Activated CD4-positive, alpha-beta T cell treated with anti-CD3 and anti-CD28 coated beads for 1 hour (primary cell): Measurements from ENCODE around the gene FBXO10.
A peak's percentile ranks its signal among the peaks of the same experiment; 100 is the strongest.
"Not testable (repeated sequence)": the region's sequence is repeated elsewhere in the genome, so short reads cannot be mapped to it uniquely, and the experiment has no call there.

Source experiments
- DNase-seq: peaks from one replicate; pipeline ENCODE4 v3.0.0-alpha.2; 2020

Gene FBXO10, protein sequence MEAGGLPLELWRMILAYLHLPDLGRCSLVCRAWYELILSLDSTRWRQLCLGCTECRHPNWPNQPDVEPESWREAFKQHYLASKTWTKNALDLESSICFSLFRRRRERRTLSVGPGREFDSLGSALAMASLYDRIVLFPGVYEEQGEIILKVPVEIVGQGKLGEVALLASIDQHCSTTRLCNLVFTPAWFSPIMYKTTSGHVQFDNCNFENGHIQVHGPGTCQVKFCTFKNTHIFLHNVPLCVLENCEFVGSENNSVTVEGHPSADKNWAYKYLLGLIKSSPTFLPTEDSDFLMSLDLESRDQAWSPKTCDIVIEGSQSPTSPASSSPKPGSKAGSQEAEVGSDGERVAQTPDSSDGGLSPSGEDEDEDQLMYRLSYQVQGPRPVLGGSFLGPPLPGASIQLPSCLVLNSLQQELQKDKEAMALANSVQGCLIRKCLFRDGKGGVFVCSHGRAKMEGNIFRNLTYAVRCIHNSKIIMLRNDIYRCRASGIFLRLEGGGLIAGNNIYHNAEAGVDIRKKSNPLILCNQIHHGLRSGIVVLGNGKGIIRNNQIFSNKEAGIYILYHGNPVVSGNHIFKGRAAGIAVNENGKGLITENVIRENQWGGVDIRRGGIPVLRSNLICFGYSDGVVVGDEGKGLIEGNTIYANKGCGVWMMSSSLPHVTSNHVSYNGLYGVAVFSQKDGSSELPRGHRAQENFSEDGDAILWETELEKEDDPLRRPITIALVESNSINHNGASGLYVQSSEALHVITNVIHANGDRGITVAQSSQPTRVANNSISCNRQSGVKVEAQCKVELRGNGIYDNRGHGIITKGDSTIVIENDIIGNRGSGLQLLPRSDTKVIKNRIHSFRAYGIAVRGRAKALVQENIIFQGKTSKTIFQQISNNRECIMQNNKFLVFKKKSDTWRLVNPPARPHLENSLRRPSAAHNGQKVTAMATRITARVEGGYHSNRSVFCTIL

DNA sequence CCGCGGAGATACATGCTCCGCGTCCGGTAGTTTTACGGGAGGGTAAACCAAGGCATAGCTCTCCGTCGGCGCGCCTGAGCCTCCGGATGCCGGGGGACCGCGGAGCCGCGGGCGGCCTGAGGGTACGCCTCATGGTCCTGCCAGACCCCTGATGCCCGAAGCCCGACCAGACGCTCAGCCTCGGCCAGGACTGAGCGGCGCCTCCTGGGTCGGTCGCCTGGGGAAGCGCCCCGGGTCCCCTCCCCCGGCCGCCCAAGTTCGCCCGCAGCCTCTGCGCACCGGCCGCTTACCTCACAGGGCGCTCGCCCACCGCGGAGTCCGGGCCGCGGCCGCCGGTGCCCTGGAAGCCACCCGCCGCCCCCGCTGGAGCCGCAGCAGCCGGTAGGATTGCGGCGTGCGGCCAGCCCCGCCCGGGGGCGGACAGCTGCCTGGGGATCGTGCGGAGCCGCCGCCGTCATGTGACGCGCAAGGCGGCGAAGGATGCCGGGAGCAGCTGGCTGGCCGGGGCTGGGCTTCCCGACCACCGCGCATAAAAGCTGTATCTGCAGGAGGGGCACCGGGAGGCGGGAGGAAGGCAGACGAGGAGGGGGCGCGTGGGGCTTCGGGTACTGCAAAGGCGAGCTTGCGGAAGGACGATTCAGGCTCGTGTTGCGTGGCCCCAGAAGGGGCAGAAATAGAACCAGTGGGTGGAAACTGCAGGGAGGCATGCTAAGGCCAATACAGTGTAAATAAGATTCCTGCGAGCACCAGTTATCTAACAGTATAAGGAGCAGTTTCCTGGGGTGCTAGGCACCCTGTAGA lies at the start of gene FBXO10:
Gene FBXO10 (minus strand): TSS at position 460 of the 801 bp plus-strand sequence. CDS start 34,612 bp downstream, outside the sequence.
- peak; percentile 11 for DNase-seq

DNA sequence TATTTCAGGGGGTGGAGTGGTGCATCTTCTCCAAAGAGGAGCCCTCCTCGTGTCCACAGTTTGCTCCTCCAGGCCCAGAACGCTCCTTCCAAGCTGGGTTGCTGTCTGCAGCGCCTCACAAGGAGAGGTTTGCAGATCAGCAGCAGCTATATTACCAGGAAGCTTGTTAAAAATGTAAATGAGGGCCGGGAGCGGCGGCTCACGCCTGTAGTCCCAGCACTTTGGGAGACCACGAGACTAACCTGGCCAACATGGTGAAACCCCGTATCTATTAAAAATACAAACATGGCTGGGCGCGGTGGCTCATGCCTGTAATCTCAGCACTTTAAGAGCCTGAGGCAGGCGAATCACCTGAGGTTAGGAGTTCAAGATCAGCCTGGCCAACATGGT lies 49.6 kb upstream of the FBXO10 start:
- no peak for DNase-seq

DNA sequence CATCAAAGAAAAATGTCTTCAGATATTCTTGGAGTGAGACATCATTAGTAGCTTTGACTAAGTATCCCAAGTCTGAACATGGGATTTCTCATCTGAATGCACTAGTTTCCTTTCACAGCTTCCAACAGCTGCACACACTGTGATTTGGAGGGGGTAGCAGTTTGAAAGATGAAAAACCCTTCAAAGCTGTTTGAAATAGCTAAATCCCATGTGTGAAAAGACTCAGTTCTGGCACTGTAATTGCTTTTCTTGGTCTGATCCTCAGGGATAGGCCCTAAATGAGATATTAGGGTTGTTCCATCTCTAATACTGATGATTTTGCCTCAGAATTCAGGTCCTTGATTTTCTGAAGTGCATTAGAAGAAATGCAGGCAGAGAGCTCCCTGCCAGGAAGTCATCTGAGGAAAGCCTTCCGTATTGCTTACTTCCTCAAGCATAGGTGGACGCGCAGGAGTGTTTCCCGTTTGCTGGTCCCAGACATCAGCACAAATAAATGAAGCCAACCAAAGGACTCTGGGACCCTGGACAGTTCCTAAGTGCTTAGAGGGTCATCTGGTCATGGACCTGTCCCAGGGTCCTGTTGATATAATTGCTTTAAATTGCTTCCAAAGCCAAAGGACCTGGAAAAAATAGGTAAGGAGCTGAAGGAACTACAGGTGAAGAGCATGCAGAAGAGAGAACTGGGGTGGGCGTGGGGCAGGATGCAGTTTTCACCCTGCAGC lies 49.0 kb upstream of the FBXO10 start:
- DNase-seq: no peak

DNA sequence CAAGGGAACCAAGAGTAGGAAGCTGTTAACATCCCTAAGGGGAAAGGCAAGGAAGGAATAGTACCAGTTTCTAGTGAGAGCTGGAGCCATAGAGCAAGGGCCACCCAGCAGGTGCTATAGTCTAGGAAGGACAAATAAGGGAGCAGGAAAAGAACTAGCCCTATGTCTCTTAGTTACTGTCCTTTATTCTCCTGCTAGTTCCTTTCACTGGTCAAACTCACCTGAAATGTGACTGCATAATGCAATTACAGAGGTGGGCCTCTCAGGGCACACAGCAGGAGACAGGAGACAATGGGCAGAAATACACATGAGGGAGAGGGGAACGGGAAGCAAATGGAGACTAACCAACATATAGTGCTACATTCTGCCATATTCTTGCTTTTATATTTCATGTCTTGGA lies 47.9 kb upstream of the FBXO10 start:
- DNase-seq: no peak

- DNase-seq: no peak
Measured at GRCh38 chr9:37623267-37623666, 47.1 kb upstream of the FBXO10 start.

GRCh38 chr9:37622462-37622861 lies 46.3 kb upstream of the FBXO10 start:
- no peak for DNase-seq

DNA sequence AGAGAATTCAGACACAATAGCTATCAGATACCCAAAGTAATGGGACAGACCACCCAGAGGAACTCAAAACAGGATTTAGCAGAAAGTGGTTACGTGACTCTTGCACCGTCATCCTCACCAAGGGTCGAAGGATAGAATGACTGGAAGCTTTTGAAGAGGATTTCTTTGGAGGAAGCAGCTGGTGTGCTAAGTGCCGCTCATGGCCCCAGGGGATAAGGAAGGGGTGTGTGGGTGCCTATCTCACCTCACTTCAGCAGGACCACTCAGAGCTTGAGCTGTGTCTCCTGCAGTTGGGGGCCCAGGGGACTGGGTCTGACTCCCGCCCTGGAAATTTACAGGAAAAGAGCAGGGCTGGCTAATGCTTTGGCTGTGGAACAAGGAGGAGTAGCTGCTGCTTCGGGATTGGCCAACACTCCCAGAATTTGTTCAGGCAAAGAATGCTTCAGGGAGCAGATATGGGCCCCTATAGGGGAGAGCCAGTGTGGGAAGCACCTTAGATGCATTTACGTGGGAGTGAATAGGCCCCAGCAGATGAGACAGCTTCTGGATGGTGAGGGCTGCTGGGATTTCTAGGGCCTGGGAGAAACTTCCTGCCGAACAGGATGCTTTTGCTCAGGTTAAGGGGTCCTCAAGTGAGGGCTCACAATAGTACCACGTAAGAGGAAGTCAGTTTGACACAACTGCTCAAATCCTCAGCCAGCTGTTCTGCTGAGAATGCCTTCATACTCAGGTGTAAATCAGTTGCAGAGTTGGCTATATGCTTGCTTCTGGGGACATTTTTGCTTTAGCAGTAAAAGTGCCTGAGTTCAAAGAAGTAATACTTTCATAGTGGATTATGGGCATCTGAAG lies 45.3 kb upstream of the FBXO10 start:
- DNase-seq: no peak

GRCh38 chr9:37620396-37620795 lies 44.2 kb upstream of the FBXO10 start:
- DNase-seq: no peak

- no peak for DNase-seq
Measured at GRCh38 chr9:37619806-37620205, 43.6 kb upstream of the FBXO10 start.

DNA sequence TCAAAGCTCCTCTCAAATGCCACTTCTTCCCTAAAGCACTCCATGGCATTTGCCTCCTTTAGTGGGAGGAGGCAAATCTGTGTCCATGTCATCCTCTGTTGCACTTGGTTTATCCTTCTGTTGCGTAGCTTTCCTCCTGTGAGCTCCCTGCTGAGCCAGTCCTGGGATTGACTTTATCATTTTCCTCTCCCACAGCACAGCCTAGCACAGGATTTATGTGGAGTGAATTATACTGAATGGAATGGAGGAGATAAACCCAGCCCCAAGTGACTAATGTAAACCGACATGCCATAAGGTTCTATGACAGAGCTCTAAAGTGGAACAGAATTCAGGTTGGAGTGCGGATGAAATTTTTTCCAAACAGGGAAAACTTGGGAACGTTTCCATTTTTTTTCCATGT lies 42.6 kb upstream of the FBXO10 start:
- DNase-seq: no peak

DNA sequence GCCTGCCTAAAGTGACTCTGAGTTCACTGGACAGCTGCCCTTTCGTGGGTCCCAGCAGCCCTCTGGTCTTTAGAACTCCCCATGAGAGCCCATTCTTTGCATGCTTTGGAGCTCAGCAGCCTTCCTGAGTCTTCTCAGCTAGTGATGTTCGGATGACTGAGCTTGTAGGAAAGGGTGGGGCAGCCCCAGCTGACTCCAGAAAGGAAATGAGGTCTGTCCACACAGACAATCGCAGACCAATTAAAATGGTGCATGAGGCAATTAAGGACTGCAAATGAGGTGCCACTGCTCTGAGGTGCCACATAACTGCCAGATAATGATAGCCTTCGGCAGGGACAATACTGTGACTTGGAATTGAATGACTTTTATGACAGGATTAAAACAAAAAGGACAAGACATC lies 41.7 kb upstream of the FBXO10 start:
- DNase-seq: no peak

DNA sequence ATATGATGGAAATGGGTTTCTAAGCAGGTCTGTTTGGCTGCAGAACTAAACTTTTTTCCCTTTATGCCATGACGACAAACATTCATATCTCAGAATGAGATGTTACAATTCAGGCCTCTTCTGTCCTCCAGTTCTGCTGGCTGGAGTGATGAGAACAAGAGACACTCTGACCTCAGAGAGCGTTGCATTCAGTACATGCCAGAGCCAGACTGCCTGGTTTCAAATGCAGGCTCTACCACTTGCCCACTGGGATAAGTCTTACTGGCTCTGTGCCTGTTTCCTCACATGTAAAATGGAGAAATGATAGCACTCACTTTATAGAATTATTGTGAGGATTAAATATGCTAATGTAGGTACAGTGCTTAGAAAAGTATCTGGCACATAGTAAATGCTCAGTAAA lies 41.0 kb upstream of the FBXO10 start:
- DNase-seq: no peak

DNA sequence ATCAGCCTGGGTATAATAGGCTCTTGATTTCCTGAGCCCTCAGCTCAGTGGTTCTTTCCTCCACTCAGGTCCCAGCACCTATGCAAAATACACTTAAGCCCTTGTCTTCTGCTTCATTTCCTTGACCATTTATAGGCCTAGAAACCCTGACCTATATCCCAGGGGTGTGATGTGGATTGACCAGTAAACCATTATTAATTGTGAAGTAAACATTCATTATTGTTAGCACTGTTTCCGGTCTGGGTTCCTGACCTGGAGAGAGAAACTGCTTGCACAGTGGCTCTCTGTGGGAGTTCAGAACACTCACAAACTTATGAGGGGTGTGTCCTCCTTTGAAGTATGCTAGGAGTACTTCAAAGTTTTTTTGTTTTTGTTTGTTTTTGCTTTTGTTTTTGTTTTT lies 35.8 kb upstream of the FBXO10 start:
- no peak for DNase-seq

- DNase-seq: no peak
Measured at GRCh38 chr9:37611014-37611413, 34.8 kb upstream of the FBXO10 start.

GRCh38 chr9:37609735-37610397 lies 33.7 kb upstream of the FBXO10 start:
- no peak for DNase-seq

GRCh38 chr9:37608250-37608649 lies 32.1 kb upstream of the FBXO10 start:
- no peak for DNase-seq

DNA sequence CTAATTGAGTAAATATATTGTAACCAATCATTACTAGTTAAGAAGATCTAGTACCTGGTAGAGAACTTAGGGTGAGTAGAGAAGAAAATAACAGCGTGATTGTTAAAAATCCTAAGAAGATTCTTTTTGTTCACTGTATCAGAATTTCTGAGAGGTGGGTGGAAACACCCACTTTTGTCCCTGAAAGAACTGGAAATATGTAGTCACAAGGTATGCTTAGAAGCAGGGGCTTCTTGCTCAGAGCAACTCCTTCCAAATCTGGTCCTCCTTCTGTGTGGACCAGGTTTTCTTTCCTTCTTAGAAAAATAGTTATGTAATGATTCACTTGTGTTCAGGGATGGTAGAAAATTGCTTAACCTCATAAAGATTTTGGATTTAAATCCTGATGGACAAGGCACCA lies 28.1 kb upstream of the FBXO10 start:
- no peak for DNase-seq

- DNase-seq: no peak
Measured at GRCh38 chr9:37602817-37603216, 26.6 kb upstream of the FBXO10 start.

GRCh38 chr9:37602061-37602460 lies 25.9 kb upstream of the FBXO10 start:
- DNase-seq: not testable (repeated sequence)

GRCh38 chr9:37596504-37596903 lies 20.3 kb upstream of the FBXO10 start:
- no peak for DNase-seq
